ENCODE results near the gene OSBP2.

OSBP2 gene

DNA sequence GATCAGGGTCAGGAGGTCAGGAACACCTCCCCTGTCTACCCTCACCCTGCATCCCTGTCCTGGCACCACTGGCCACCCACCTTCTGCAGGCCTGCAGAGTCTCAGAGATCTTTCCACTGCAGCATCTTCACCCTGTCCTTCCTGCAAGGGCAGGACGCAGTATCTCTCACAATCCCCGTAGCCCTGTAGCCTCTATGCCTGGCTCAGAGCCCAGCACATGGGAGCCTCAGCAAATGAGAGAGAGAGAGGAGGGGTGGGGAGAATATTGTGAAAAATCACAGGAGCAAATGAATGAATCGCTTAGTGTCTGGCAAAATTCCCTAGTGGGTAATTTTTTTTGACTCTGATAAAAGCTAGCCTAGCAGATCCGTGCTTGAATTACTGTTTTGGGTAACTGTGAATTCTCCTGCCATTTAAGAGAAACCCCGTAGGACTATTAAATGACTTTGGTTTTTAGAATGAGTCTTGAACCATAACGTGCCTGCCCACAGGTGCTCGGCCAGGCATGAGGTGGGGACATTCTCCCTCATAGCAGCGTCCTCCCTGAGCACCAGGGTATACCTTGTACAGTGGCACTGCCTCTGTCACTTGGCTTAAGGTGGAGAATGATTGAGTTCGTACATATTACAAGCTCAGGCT lies 182.4 kb downstream of the OSBP2 start:
- H3K4me3 ChIP-seq (ENCODE audit: low read depth, low read length), result no peak overlapping the region
- TF ChIP-seq, protein P1, sequence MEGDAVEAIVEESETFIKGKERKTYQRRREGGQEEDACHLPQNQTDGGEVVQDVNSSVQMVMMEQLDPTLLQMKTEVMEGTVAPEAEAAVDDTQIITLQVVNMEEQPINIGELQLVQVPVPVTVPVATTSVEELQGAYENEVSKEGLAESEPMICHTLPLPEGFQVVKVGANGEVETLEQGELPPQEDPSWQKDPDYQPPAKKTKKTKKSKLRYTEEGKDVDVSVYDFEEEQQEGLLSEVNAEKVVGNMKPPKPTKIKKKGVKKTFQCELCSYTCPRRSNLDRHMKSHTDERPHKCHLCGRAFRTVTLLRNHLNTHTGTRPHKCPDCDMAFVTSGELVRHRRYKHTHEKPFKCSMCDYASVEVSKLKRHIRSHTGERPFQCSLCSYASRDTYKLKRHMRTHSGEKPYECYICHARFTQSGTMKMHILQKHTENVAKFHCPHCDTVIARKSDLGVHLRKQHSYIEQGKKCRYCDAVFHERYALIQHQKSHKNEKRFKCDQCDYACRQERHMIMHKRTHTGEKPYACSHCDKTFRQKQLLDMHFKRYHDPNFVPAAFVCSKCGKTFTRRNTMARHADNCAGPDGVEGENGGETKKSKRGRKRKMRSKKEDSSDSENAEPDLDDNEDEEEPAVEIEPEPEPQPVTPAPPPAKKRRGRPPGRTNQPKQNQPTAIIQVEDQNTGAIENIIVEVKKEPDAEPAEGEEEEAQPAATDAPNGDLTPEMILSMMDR (IDR thresholded peaks at IDR 0.05; ENCODE audit: borderline replicate concordance, insufficient read depth, low read depth, low read length), result no peak

DNA sequence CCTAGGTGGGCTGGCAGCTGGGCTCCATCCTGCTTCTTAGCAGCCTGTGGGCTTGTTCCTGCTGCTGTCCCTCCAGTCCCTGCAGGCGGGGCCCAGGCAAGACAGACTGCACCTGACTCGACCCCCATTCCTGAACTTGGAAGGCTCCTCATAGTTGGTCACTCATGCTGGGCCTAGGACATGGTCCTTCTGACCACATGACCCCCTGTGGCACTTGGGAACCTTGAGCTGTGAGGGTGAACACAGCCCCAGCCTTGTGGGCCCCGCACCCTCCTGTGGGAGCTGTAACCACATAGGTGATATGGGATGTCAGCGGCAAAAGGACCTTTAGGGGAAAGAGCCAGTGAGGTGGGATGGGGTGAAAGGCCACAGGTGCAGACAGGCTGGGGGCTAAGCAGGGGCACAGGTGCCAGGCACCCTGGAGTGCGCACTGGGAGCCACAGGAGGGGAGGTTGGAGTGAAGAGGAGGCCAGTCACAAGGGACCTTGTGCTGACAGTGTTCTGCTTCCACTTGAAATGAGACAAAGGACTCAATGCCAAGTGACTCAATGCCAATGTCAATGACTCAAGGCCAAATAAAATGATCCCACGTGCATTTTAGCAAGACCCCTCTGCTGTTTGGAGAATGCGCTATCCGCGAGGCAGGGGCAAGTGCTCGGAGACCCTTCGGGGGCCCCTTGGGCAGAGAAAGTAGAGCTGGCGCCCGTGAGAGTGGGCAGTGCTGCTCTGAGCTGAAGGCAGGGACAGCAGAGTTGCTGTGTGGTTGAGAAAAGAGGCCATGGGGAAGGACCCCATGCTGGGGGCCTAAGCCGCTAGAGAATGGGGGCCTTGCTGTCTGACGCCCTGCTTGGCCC lies 183.2 kb downstream of the OSBP2 start:
- no peak overlapping the region for H3K4me3 ChIP-seq (ENCODE audit: low read depth, low read length)
- TF ChIP-seq, protein P1 (IDR thresholded peaks at IDR 0.05; ENCODE audit: borderline replicate concordance, insufficient read depth, low read depth, low read length), result no peak

DNA sequence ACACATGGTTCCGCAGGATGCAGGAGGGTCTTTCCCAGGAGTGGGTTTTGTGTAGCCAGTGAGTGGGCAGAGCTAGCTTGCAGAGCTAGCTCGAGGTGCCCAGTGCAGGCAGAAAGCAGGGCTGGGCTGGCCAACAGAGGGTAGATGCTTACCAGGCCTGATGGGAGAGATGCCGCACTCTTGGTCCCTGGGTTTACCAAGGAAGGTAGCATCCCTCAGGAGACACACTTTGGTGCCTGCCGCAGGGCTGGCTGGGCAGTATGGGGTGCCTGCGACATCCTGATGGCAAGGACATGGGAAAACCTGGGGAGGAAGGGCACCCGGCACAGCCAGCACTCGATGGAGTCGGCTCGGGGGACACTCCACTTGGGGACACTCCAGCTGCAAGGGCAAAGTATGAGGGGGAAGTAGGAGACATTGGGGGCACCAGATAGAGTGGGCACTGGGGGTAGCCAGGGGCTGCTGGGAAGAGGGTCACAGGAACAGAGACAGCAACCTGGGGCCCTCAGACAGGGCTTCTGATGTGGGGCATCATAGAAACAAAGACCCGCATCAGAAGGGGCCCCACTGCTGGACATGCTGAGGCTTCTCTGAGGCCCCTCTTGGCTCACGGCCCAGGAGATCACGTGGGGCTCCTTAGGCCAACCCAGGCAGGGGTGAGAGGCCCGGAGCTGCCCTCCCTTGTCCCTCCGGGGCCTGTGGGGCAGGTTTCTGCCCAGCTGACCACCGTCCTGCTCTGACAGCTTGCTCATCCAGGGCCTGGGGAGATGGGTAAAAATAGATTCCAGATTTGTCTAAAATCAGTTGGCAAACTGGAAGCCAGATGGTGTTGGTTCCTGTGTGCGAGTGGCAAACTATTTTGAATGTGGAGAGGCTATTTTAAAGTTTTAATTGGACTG lies 184.1 kb downstream of the OSBP2 start:
- H3K4me3 ChIP-seq (ENCODE audit: low read depth, low read length), result no peak overlapping the region
- TF ChIP-seq, protein P1 (IDR thresholded peaks at IDR 0.05; ENCODE audit: borderline replicate concordance, insufficient read depth, low read depth, low read length), result no peak

DNA sequence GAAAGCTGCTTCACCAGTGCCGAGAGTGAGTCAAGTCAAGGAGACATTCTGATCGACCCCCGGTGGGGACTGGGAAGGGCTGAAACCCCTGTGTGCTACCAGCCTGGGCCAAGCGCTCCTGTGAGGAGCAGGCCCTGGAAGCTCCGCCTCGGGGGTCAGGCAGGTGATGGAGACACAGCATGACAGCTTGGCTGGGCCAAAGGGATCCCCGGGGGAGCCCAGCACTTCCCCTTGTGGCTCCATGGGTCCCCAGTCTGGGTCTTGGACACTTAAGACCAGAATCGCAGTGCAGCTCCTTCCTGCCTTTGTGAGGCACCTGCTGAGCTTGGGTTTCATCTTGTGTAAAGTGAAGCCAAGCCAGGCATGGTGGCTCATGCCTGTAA lies 184.7 kb downstream of the OSBP2 start:
- TF ChIP-seq, protein P1 (IDR thresholded peaks at IDR 0.05; ENCODE audit: borderline replicate concordance, insufficient read depth, low read depth, low read length), result no peak
- no peak overlapping the region for H3K4me3 ChIP-seq (ENCODE audit: low read depth, low read length)

DNA sequence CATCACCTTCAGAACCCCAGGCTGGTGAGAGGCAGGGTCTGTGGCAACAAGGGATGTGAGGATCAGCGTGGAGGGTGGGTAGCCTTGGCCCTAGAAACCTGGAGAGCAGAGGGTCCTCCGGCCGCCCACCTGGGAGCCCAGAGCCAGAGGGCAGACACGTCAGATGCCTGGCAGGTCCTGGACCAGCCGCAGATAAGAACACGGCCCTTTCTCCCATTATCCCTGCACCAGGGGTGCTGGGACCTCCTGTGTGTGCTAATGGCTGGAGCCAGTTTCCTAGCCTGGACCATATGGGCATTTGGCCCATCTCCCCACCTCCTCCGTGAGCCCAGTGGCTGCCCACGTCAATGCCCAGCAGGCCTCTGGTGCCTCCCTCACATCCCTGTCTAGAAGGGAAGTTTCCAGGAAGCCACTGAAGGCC lies 185.5 kb downstream of the OSBP2 start:
- H3K4me3 ChIP-seq (ENCODE audit: low read depth, low read length), result no peak overlapping the region
- TF ChIP-seq, protein P1 (IDR thresholded peaks at IDR 0.05; ENCODE audit: borderline replicate concordance, insufficient read depth, low read depth, low read length), result no peak

DNA sequence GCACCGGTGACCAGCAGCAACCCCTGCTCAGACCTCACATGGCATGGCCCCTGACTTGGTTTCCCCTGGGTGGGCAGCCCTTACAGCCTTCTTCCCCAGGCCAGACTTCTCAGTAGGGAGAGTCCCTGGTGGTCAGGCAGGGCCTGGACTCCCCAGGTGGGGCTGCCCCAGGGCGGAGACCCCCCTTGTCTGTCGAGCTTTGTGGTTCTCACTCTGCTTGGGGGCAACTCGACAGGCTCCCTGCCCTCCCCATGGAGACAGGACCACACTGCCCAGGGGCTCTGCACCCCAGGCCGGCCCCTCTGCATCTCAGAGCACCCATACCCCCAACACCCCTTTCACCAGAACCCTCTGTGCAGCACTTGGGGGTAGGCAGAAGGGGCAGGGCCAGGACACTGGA lies 186.2 kb downstream of the OSBP2 start:
- TF ChIP-seq, protein P1 (IDR thresholded peaks at IDR 0.05; ENCODE audit: borderline replicate concordance, insufficient read depth, low read depth, low read length), result no peak
- H3K4me3 ChIP-seq (ENCODE audit: low read depth, low read length), result no peak overlapping the region
